ENCODE measurements around the gene ALDH8A1. TPM values are rescaled to one million over a fixed set of nuclear protein-coding genes. Genes with fewer than 3 reads are reported as not detected.

Gene ALDH8A1
- total and polyA plus RNA-seq, 11 donors: 0.08 to 0.63 (median 0.23) TPM; not detected in 2

DNA sequence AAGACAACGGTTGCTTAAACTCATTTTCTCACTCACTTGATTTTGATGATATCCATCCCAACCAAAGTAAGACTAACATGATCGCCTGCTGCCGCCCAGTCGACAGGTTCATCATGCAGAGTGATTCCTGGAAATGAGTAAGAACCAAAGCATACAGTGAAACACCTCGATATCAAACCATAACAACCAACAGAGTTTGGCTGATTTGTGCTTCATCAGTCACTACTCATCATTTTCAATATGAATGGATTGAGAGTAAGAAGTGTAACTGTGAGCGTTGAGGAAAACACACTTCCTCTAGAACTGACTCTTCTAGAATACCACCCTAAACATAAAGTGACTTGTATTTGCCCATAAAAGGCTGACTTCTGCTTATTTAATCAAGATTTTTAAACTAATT, 29.2 kb upstream of the ALDH8A1 start:
- Histone ChIP-seq H3K27ac (no peak overlapping the region), H3K27me3 (no peaks in the 10 kb centered on the region), H3K4me3 (no peak overlapping the region), H3K9me3 (no peaks in the 10 kb centered on the region), H3K4me1 (no peaks in the 10 kb centered on the region), H3K36me3 (peaks cover 0 to 93% (median 69%) of the 10 kb centered on the region in 9 donors)
- no peak for DNase-seq
- TF ChIP-seq, protein P1, sequence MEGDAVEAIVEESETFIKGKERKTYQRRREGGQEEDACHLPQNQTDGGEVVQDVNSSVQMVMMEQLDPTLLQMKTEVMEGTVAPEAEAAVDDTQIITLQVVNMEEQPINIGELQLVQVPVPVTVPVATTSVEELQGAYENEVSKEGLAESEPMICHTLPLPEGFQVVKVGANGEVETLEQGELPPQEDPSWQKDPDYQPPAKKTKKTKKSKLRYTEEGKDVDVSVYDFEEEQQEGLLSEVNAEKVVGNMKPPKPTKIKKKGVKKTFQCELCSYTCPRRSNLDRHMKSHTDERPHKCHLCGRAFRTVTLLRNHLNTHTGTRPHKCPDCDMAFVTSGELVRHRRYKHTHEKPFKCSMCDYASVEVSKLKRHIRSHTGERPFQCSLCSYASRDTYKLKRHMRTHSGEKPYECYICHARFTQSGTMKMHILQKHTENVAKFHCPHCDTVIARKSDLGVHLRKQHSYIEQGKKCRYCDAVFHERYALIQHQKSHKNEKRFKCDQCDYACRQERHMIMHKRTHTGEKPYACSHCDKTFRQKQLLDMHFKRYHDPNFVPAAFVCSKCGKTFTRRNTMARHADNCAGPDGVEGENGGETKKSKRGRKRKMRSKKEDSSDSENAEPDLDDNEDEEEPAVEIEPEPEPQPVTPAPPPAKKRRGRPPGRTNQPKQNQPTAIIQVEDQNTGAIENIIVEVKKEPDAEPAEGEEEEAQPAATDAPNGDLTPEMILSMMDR (IDR thresholded peaks at IDR 0.05): no peak
- TF ChIP-seq POLR2A (IDR thresholded peaks at IDR 0.05): no peak
- intact Hi-C loops (cut with DNase I): no loop called here
- WGBS, 4 donors: 89 to 96% (median 94%) methylated on average over 6 of the region's 6 CpGs
- no peak for ATAC-seq

DNA sequence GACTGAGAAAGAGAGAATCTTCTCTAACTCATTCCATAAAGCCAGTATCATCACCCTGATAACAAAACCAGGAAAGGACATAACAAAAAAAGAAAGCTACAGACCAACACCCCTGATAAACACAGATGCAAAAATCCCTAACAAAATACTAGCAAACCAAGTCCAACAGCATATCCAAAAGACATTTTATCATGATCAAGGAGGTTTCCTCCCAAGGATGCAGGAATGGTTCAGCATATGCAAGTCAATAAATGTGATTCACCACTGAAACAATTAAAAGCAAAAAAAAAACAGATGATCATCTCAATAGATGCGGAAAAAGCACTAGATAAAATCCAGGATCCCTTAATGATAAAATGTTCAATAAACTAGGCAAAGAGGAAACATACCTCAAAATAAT, 24.5 kb upstream of the ALDH8A1 start:
- no peaks in the 10 kb centered on the region for H3K4me1 ChIP-seq
- peaks cover 0 to 76% (median 51%) of the 10 kb centered on the region in 9 donors for H3K36me3 ChIP-seq
- 98 to 100% (median 99%) methylated on average over 1 of the region's 1 CpG for WGBS, 4 donors
- no peak for DNase-seq
- no peaks in the 10 kb centered on the region for H3K27me3 ChIP-seq
- no peak overlapping the region for H3K27ac ChIP-seq
- ATAC-seq: no peak
- TF ChIP-seq, protein P1 (IDR thresholded peaks at IDR 0.05): no peak
- no peak for TF ChIP-seq POLR2A (IDR thresholded peaks at IDR 0.05)
- H3K4me3 ChIP-seq: no peak overlapping the region
- intact Hi-C loops (cut with DNase I): no loop called here
- no peaks in the 10 kb centered on the region for H3K9me3 ChIP-seq

DNA sequence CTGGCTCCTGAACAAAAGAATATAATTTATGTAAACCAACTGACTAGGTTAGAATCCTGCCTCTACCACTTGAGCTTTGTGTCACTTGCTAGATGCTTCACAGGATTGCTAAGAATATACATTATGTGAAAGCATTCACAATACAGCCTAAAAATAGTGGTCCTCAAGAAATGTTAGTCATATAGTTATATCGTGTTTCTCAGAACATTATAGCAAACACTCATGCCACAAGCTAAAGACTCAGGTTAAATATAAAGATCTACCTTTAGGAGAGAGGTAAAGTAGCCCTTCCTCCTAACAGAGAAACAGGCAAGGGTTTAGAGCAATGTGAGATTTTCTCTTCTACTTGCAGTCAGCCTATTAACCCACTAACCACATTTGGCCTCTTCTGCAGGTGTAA, 17.8 kb upstream of the ALDH8A1 start:
- Histone ChIP-seq H3K27me3 (no peaks in the 10 kb centered on the region), H3K4me1 (no peaks in the 10 kb centered on the region), H3K27ac (no peak overlapping the region), H3K36me3 (peaks cover 0 to 74% (median 55%) of the 10 kb centered on the region in 9 donors), H3K9me3 (no peaks in the 10 kb centered on the region), H3K4me3 (no peak overlapping the region)
- intact Hi-C loops (cut with DNase I): no loop called here
- no peak for TF ChIP-seq POLR2A (IDR thresholded peaks at IDR 0.05)
- TF ChIP-seq, protein P1 (IDR thresholded peaks at IDR 0.05): no peak
- 70 to 79% (median 75%) methylated on average over 1 of the region's 1 CpG for WGBS, 4 donors
- DNase-seq (no peak), ATAC-seq (no peak)

DNA sequence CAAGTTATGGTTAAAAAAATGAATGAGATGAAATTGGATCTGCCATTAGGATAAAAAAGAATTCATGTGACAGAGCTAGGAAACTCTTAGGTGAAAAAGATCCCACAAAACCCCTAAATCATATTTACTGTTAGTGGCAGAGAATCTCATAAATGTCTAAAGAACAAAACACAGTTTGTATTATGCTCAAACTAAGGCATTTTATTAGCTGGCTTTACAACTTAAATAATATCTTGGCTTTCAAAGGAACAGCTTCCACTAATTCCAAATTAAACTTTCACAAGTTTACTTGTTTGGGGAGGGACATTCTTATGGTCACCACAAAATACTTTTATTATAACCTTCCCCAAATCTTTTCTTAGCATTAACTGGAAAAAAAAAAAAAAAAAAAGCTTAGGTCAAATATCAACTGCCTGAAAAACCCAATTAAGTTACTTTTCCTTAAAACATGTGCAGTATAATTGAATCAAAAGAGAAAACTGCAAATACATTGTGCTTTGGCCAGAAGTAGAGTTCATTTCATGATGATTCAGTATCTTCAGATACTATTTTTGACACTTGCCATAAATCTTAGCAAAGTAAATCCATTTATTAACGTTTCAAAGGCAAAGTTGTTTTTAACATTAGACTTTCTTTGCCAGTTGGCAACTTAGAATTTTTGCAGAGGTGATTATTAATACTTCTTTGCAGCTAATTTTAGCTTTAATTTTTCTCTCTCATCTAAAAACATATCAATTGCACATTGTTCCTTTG, 14.7 kb upstream of the ALDH8A1 start:
- peaks cover 0 to 14% (median 4%) of the 10 kb centered on the region in 12 donors for H3K9me3 ChIP-seq
- H3K36me3 ChIP-seq: peaks cover 0 to 68% (median 53%) of the 10 kb centered on the region in 9 donors
- 81 to 93% (median 88%) methylated on average over 1 of the region's 1 CpG for WGBS, 4 donors

More for the DNA sequence above, 14.7 kb upstream of the ALDH8A1 start:
- no peak for TF ChIP-seq POLR2A (IDR thresholded peaks at IDR 0.05)
- TF ChIP-seq, protein P1 (IDR thresholded peaks at IDR 0.05): no peak
- Histone ChIP-seq H3K4me1 (no peaks in the 10 kb centered on the region), H3K27me3 (no peaks in the 10 kb centered on the region), H3K27ac (no peak overlapping the region), H3K4me3 (no peak overlapping the region)
- DNase-seq: no peak
- intact Hi-C loops (cut with DNase I): no loop called here
- no peak for ATAC-seq
